AG09309 (cell line): ENCODE data around the gene F11R.
A peak's percentile ranks its signal among the peaks of the same experiment; 100 is the strongest.

ENCODE experiments used
- DNase-seq: peaks from one replicate; pipeline ENCODE4 v3.0.0-alpha.2; 2010; ENCODE audit warnings: low read depth
- H3K4me3 ChIP-seq: 2 replicates; pipeline ENCODE4 v1.5.1; 2011; ENCODE audit warnings: mild to moderate bottlenecking, low read depth, low read length, moderate library complexity; ENCODE audit not compliant: control insufficient read depth
- TF ChIP-seq, protein P1 (sequence below): IDR thresholded peaks from 2 replicates; pipeline ENCODE4 v1.5.1; 2011; ENCODE audit warnings: mild to moderate bottlenecking, low read depth, low read length, inconsistent platforms; ENCODE audit not compliant: insufficient read depth, control insufficient read depth; ENCODE audit errors: missing control alignments

The F11R gene

GRCh38 chr1:161044535-161044907 lies 23.6 kb upstream of the F11R start:
- H3K4me3 ChIP-seq, result peak overlapping the region; percentile 96
- TF ChIP-seq, protein P1, sequence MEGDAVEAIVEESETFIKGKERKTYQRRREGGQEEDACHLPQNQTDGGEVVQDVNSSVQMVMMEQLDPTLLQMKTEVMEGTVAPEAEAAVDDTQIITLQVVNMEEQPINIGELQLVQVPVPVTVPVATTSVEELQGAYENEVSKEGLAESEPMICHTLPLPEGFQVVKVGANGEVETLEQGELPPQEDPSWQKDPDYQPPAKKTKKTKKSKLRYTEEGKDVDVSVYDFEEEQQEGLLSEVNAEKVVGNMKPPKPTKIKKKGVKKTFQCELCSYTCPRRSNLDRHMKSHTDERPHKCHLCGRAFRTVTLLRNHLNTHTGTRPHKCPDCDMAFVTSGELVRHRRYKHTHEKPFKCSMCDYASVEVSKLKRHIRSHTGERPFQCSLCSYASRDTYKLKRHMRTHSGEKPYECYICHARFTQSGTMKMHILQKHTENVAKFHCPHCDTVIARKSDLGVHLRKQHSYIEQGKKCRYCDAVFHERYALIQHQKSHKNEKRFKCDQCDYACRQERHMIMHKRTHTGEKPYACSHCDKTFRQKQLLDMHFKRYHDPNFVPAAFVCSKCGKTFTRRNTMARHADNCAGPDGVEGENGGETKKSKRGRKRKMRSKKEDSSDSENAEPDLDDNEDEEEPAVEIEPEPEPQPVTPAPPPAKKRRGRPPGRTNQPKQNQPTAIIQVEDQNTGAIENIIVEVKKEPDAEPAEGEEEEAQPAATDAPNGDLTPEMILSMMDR, result no peak
- DNase-seq, result no peak

DNA sequence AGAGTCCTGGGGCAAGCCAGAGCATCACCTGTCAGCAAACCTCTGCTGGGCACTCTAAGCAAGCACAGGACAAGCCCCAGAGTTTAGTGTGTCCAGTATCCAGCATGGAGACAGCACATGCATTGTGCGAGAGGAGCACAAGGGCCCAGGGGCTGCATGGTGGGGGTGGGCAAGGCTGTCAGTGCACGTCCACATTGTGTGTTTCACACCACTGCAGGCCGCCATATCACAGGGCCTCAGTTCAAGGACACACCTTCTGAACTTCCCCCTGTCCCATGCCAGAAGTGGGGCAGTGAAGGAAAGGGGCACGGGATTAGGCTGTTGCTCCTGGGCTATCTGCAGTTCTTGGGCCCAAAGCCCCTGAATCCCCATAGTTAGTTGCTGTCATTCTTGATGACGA lies 18.6 kb upstream of the F11R start:
- TF ChIP-seq, protein P1, result no peak
- no peak overlapping the region for H3K4me3 ChIP-seq
- no peak for DNase-seq

- H3K4me3 ChIP-seq, result no peak overlapping the region
- DNase-seq, result no peak
- TF ChIP-seq, protein P1, result no peak
Observed at GRCh38 chr1:161039154-161039545, 18.2 kb upstream of the F11R start.

GRCh38 chr1:161038523-161039153 lies 17.7 kb upstream of the F11R start, which contains the start of gene TSTD1:
Gene TSTD1 (minus strand): TSS chr1:161038964. CDS start chr1:161038889, 75 bp downstream.
- TF ChIP-seq, protein P1, result no peak
- DNase-seq, result no peak
- H3K4me3 ChIP-seq, result no peak within 1 kb of the TSS

DNA sequence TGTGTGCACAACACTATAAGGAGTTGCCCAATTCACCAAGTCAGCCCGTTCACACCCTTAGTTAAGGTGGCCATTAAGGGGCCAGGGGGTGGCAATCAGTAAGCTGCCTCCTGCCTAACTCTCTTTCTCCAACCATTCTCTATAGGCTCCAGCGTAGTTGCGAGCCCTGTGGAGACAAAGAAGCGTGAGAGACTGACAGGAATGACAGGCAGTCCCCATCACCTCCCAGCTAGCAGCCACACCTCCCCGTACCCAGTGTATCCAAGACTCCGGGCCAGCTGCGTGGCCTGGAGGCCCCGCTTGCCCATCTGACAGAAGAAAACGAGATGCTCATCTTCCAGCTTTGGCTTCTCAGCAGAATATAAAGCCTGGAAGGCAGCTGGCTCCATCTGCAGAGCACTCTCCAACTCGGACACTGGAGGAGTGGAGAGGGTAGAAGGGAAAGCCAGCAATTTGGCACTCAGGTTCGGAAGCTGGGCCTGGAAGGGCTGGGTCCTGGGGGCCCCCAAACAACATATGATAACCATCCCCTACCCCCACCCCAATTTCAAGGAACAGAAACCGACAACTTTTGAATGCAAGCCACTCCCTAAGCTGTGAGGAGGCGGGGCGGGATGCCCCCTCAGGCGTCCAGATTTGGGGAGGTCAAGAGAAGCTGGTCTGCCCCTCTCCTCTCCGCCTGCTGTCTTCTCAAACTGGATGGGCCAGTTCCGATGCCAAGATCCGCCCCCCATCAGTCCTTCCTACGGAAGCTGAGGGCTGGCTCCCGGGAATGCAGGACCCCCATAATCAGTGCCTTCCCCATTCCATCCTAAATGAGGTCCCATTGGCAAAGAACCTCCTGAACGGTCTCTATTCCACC lies 16.9 kb upstream of the F11R start:
- no peak for DNase-seq
- H3K4me3 ChIP-seq, result no peak overlapping the region
- TF ChIP-seq, protein P1, result no peak

DNA sequence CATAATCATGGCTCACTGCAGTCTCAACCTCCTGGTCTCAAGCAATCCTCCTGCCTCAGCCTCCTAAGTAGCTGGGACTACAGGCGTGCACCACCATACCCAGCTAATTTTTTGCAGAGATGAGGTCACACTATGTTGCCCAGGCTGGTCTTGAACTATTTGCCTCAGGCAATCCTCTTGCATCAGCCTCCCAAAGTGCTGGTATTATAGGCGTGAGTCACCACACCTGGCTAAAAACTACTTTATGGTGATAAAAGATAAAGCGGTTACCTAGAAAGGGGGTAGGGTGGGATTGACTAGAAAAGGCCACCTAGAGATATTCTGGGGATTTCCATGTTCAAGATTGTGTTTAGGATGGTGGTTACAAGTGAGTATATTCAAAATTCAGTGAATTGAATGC lies 12.8 kb upstream of the F11R start:
- DNase-seq, result no peak
- TF ChIP-seq, protein P1, result no peak
- H3K4me3 ChIP-seq, result no peak overlapping the region
